ENCODE measurements around the gene TYSND1.
"Not testable (repeated sequence)": the region's sequence is repeated elsewhere in the genome, so short reads cannot be mapped to it uniquely, and the experiment has no call there.

TYSND1 gene

GRCh38 chr10:70132098-70133029 lies 14.1 kb downstream of the TYSND1 start, which contains the start of gene AIFM2:
AIFM2 (minus strand) TSS chr10:70132825; CDS start chr10:70124084, 8,741 bp downstream.
- DNase-seq, result peak; percentile 61

- no peak for DNase-seq
Observed at GRCh38 chr10:70131560-70131937, 15.0 kb downstream of the TYSND1 start.

- DNase-seq, result no peak
Observed at GRCh38 chr10:70130878-70131559, 15.5 kb downstream of the TYSND1 start.

GRCh38 chr10:70126700-70127395 lies 19.7 kb downstream of the TYSND1 start:
- no peak for DNase-seq

- DNase-seq, result no peak
Observed at GRCh38 chr10:70125918-70126552, 20.5 kb downstream of the TYSND1 start.

- DNase-seq, result no peak
Observed at GRCh38 chr10:70124918-70125317, 21.6 kb downstream of the TYSND1 start.

- no peak for DNase-seq
Observed at GRCh38 chr10:70124415-70124814, 22.1 kb downstream of the TYSND1 start.

- no peak for DNase-seq
Observed at GRCh38 chr10:70123817-70124216, 22.7 kb downstream of the TYSND1 start.

- not testable (repeated sequence) for DNase-seq
Observed at GRCh38 chr10:70123166-70123565, 23.3 kb downstream of the TYSND1 start.

GRCh38 chr10:70122742-70123141 lies 23.8 kb downstream of the TYSND1 start:
- DNase-seq, result no peak

GRCh38 chr10:70121281-70121949 lies 25.1 kb downstream of the TYSND1 start:
- no peak for DNase-seq

GRCh38 chr10:70120417-70120816 lies 26.1 kb downstream of the TYSND1 start:
- DNase-seq, result no peak

- no peak for DNase-seq
Observed at GRCh38 chr10:70119623-70120022, 26.9 kb downstream of the TYSND1 start.

GRCh38 chr10:70119197-70119596 lies 27.3 kb downstream of the TYSND1 start:
- DNase-seq, result no peak

- no peak for DNase-seq
Observed at GRCh38 chr10:70118196-70118595, 28.3 kb downstream of the TYSND1 start.

- no peak for DNase-seq
Observed at GRCh38 chr10:70117646-70118045, 28.9 kb downstream of the TYSND1 start.

- no peak for DNase-seq
Observed at GRCh38 chr10:70115948-70116682, 30.4 kb downstream of the TYSND1 start.

GRCh38 chr10:70114902-70115301 lies 31.6 kb downstream of the TYSND1 start:
- no peak for DNase-seq

- DNase-seq, result no peak
Observed at GRCh38 chr10:70112071-70112470, 34.4 kb downstream of the TYSND1 start.

- no peak for DNase-seq
Observed at GRCh38 chr10:70111496-70111895, 35.0 kb downstream of the TYSND1 start.

GRCh38 chr10:70109064-70109729 lies 37.3 kb downstream of the TYSND1 start:
- no peak for DNase-seq
